ENCODE data around the gene ACTR5.
A peak's percentile ranks its signal among the peaks of the same experiment; 100 is the strongest.

- TF ChIP-seq CTCF (conservative IDR thresholded peaks at IDR 0.05; ENCODE audit: low read depth, low read length) (0 out of 2 replicates have a peak, but pooled peaks have one; percentile 9), EZH2phosphoT487 (IDR thresholded peaks at IDR 0.05; ENCODE audit: borderline replicate concordance, low read length) (0 out of 2 replicates have a peak, but pooled peaks have one; percentile 39), EZH2 (IDR thresholded peaks at IDR 0.05; ENCODE audit: low read length, unreplicated experiment) (no peak)
These were observed 23.6 kb upstream of the ACTR5 start for GRCh38 chr20:38724626-38725147.
